H1 (cell line): ENCODE data around the gene GUCA2B. TPM values are rescaled to one million over a fixed set of nuclear protein-coding genes. Genes with fewer than 3 reads are reported as not detected.
A peak's percentile ranks its signal among the peaks of the same experiment; 100 is the strongest.

Experiments used
- CTCF ChIA-PET: fragments of 300-600 bp; sonication (Branson Sonifier 250); formaldehyde crosslinking; loops from one replicate; lab custom pipeline; 2021; ENCODE audit not compliant: partially characterized antibody; lab: Charles Lee
- POLR2A ChIA-PET: fragments of 300-600 bp; sonication (Branson Sonifier 250); formaldehyde crosslinking; loops from one replicate; lab custom pipeline; 2021; ENCODE audit warnings: inconsistent platforms; ENCODE audit not compliant: partially characterized antibody; lab: Charles Lee
- DNase-seq, 2 experiments: peaks; one replicate each; pipeline versions ENCODE4 v3.0.0 to v3.0.0-alpha.2; 2010 to 2022; ENCODE audit warnings: low spot score in 2 of 2, low read depth in 1 of 2, mixed read lengths in 1 of 2
- FAIRE-seq: peaks from 2 replicates; lab custom pipeline; 2011; peaks lifted over from hg19 to GRCh38; lab: Jason Lieb, UNC
- H2AFZ ChIP-seq: 2 replicates; pipeline ENCODE4 v1.8.1; 2012; ENCODE audit warnings: low read length, inconsistent platforms
- H2AK5ac ChIP-seq: 2 replicates; pipeline ENCODE4 v1.6.1; 2013; ENCODE audit warnings: low read depth, low read length
- H2BK120ac ChIP-seq: replicated peaks from 2 replicates; pipeline ENCODE3; 2013; ENCODE audit warnings: low read depth, low read length, inconsistent platforms
- H2BK12ac ChIP-seq: 2 replicates; pipeline ENCODE4 v1.6.1; 2013; ENCODE audit warnings: low read depth, low read length
- H2BK15ac ChIP-seq: 2 replicates; pipeline ENCODE4 v1.6.1; 2013; ENCODE audit warnings: low read length
- H2BK20ac ChIP-seq: 2 replicates; pipeline ENCODE4 v1.6.1; 2013; ENCODE audit warnings: low read length
- H2BK5ac ChIP-seq: 2 replicates; pipeline ENCODE4 v1.6.1; 2013; ENCODE audit warnings: low read depth, low read length
- H3K14ac ChIP-seq: 2 replicates; pipeline ENCODE4 v1.6.1; 2013; ENCODE audit warnings: inconsistent platforms; ENCODE audit not compliant: insufficient read length
- H3K18ac ChIP-seq: 2 replicates; pipeline ENCODE4 v1.6.1; 2013; ENCODE audit warnings: low read length; ENCODE audit errors: extremely low read depth
- H3K23ac ChIP-seq: 2 replicates; pipeline ENCODE4 v1.6.1; 2013; ENCODE audit warnings: inconsistent platforms; ENCODE audit not compliant: insufficient read length
- H3K23me2 ChIP-seq: 2 replicates; pipeline ENCODE4 v1.6.1; 2013; ENCODE audit warnings: low read depth, low read length
- H3K27ac ChIP-seq: 2 replicates; pipeline ENCODE4 v1.6.1; 2011; ENCODE audit warnings: low read depth, low read length, inconsistent platforms
- H3K27me3 ChIP-seq, 4 experiments: replicated peaks in 1 of 4; 1 replicate in 1 of 4; 2 replicates in 3 of 4; pipeline versions ENCODE4 v1.6.1 to v1.8.1; 2011 to 2013; ENCODE audit warnings: low read length in 3 of 4, mild to moderate bottlenecking in 3 of 4, inconsistent platforms in 2 of 4, mixed read lengths in 2 of 4, moderate library complexity in 1 of 4; ENCODE audit not compliant: control insufficient read depth in 3 of 4, insufficient read depth in 3 of 4; ENCODE audit errors: extremely low read depth in 1 of 4
- H3K36me3 ChIP-seq, 4 experiments: 2 replicates each; pipeline versions ENCODE4 v1.6.1 to v1.8.1; 2011 to 2013; ENCODE audit warnings: mild to moderate bottlenecking in 4 of 4, low read length in 3 of 4, moderate library complexity in 2 of 4, control low read depth in 1 of 4, inconsistent platforms in 1 of 4; ENCODE audit not compliant: insufficient read depth in 4 of 4, control insufficient read depth in 2 of 4
- H3K4ac ChIP-seq: replicated peaks from 2 replicates; pipeline ENCODE3; 2013; ENCODE audit warnings: low read length, low read depth, mixed read lengths, inconsistent platforms; ENCODE audit not compliant: insufficient read length
- H3K4me1 ChIP-seq, 4 experiments: replicated peaks in 1 of 4; 1 replicate in 1 of 4; 2 replicates in 3 of 4; pipeline versions ENCODE4 v1.6.1 to v1.8.1; 2011 to 2013; ENCODE audit warnings: low read length in 3 of 4, inconsistent platforms in 2 of 4, mixed read lengths in 1 of 4; ENCODE audit not compliant: insufficient read depth in 4 of 4, control insufficient read depth in 3 of 4
- H3K4me2 ChIP-seq, 2 experiments: 2 replicates each; pipeline versions ENCODE4 v1.6.1 to v1.8.1; 2011 to 2013; ENCODE audit warnings: low read depth in 2 of 2, low read length in 2 of 2, control low read depth in 1 of 2, inconsistent platforms in 1 of 2, mild to moderate bottlenecking in 1 of 2; ENCODE audit not compliant: insufficient read depth in 1 of 2
- H3K4me3 ChIP-seq, 4 experiments: fragments of 200-600, 300-600 bp in 1 of 4; sonication (generic), shearing (Covaris generic), sonication (Bioruptor Twin) in 1 of 4; 2 replicates each; pipeline versions ENCODE4 v1.5.1 to v1.8.1; 2011 to 2016; ENCODE audit warnings: low read length in 4 of 4, low read depth in 3 of 4, control low read depth in 2 of 4, inconsistent platforms in 2 of 4, mild to moderate bottlenecking in 2 of 4, mixed read lengths in 1 of 4, moderate library complexity in 1 of 4; ENCODE audit not compliant: insufficient read depth in 2 of 4; ENCODE audit errors: extremely low read depth in 1 of 4
- H3K56ac ChIP-seq: replicated peaks from 2 replicates; pipeline ENCODE3; 2013; ENCODE audit warnings: low read depth, mild to moderate bottlenecking, mixed read lengths, low read length, inconsistent platforms; ENCODE audit not compliant: insufficient read length
- H3K79me1 ChIP-seq: 2 replicates; pipeline ENCODE4 v1.6.1; 2013; ENCODE audit warnings: low read depth, low read length, control low read depth
- H3K79me2 ChIP-seq, 2 experiments: 2 replicates each; pipeline versions ENCODE4 v1.6.1 to v1.8.1; 2012 to 2013; ENCODE audit warnings: low read length in 2 of 2, mild to moderate bottlenecking in 2 of 2, inconsistent platforms in 1 of 2; ENCODE audit not compliant: insufficient read depth in 2 of 2, control insufficient read depth in 1 of 2
- H3K9ac ChIP-seq, 4 experiments: replicated peaks in 1 of 4; 1 replicate in 1 of 4; 2 replicates in 3 of 4; pipeline versions ENCODE4 v1.6.1 to v1.8.1; 2011 to 2013; ENCODE audit warnings: low read depth in 3 of 4, low read length in 3 of 4, control low read depth in 2 of 4, mild to moderate bottlenecking in 2 of 4, moderate library complexity in 2 of 4, inconsistent platforms in 1 of 4; ENCODE audit errors: extremely low read depth in 1 of 4
- H3K9me3 ChIP-seq, 2 experiments: 2 replicates each; pipeline versions ENCODE4 v1.6.1 to v1.8.1; 2012 to 2013; ENCODE audit warnings: mild to moderate bottlenecking in 2 of 2, moderate library complexity in 2 of 2, control low read depth in 1 of 2, inconsistent platforms in 1 of 2, low read depth in 1 of 2, low read length in 1 of 2, mixed read lengths in 1 of 2; ENCODE audit not compliant: insufficient read depth in 2 of 2
- H4K20me1 ChIP-seq, 2 experiments: replicated peaks in 1 of 2; 2 replicates each; pipeline versions ENCODE3 to v1.8.1; 2011 to 2013; ENCODE audit warnings: inconsistent platforms in 2 of 2, low read length in 2 of 2, mild to moderate bottlenecking in 1 of 2; ENCODE audit not compliant: insufficient read depth in 2 of 2, control insufficient read depth in 1 of 2
- H4K5ac ChIP-seq: 2 replicates; pipeline ENCODE4 v1.6.1; 2013; ENCODE audit warnings: low read length, low read depth, mixed read lengths, inconsistent platforms; ENCODE audit not compliant: insufficient read length
- H4K8ac ChIP-seq: 2 replicates; pipeline ENCODE4 v1.8.0; 2013; ENCODE audit warnings: mild to moderate bottlenecking, moderate library complexity, low read length, inconsistent platforms; ENCODE audit not compliant: insufficient read depth; ENCODE audit errors: extremely low read depth
- H4K91ac ChIP-seq: replicated peaks from 2 replicates; pipeline ENCODE3; 2013; ENCODE audit warnings: low read length, mixed read lengths, inconsistent platforms; ENCODE audit not compliant: insufficient read length
- CBX5 ChIP-seq: fragments of 300-800, 300-1000 bp; sonication (generic); IDR thresholded peaks from 2 replicates; pipeline ENCODE4 v1.7.1; 2016; ENCODE audit warnings: antibody characterized with exemption, low read length, low read depth
- POLR2AphosphoS5 ChIP-seq: IDR thresholded peaks from 2 replicates; pipeline ENCODE4 v1.6.1; 2011; ENCODE audit warnings: low read depth, low read length
- WGBS, 2 experiments: shearing (Covaris generic) in 1 of 2; methylation state at CpG; one replicate each; pipeline versions ENCODE4 v1.1.6 to v1.1.7; 2013 to 2015; ENCODE audit warnings: low lambda C conversion rate in 2 of 2, mixed read lengths in 2 of 2, inconsistent platforms in 1 of 2, low coverage in 1 of 2, missing lambda C conversion rate in 1 of 2; ENCODE audit not compliant: insufficient replicate concordance in 2 of 2, insufficient coverage in 1 of 2, insufficient read length in 1 of 2; ENCODE audit errors: extremely low coverage in 1 of 2, missing lambda C conversion rate in 1 of 2; 5-methylcytosine and 5-hydroxymethylcytosine counted together
- polyA plus RNA-seq, 7 experiments: library from polyadenylated mRNA; depleted of rRNA in 3 of 7; stranded (reverse) in 5 of 7; unstranded in 2 of 7; fragments of >200 nt in 5 of 7; fragments of 200-250 nt in 2 of 7; gene quantifications; 1 replicate in 5 of 7; 2 replicates in 1 of 7; 4 replicates in 1 of 7; pipeline versions ENCODE4 v1.2.1 to v1.2.3, GENCODE V29; 2011 to 2013; ENCODE audit warnings: missing spikeins in 2 of 7, mixed read lengths in 2 of 7
- total RNA-seq: library from RNA; stranded (reverse); fragmentation: NEBNext Ultra II Directional; extraction: Animal tissue kit (Norgen Biotek cat#: 25700); gene quantifications from 2 replicates; pipeline ENCODE4 v1.2.1, GENCODE V29; 2021
- TF ChIP-seq, protein P1 (sequence below), 3 experiments: IDR thresholded peaks; 1 replicate in 2 of 3; 2 replicates in 1 of 3; pipeline versions ENCODE4 v1.5.1 to v1.6.1; 2011; ENCODE audit warnings: low read length in 3 of 3, mild to moderate bottlenecking in 3 of 3, inconsistent platforms in 2 of 3, low read depth in 1 of 3, moderate library complexity in 1 of 3; ENCODE audit not compliant: insufficient read depth in 1 of 3; ENCODE audit errors: control extremely low read depth in 1 of 3

Gene GUCA2B
- total and polyA plus RNA-seq, 2 of the 8 experiments (the other 6 are each of a cell fraction or from before 2014, with no cell fraction given) = not detected

GRCh38 chr1:42144711-42145388, 8.4 kb upstream of the GUCA2B start:
- Histone ChIP-seq H4K20me1 (peaks cover 0 to 2% of the 10 kb centered on the region in 2 experiments), H3K18ac (no peak overlapping the region), H2AK5ac (no peak overlapping the region), H3K4me3 (no peak overlapping the region), H3K27ac (no peak overlapping the region), H2BK5ac (no peak overlapping the region), H4K8ac (no peak overlapping the region; the same call in 1 of the 2 replicates), H3K4me1 (no peaks in the 10 kb centered on the region), H2BK12ac (no peak overlapping the region), H4K5ac (no peak overlapping the region), H3K23ac (no peak overlapping the region), H3K4me2 (no peak overlapping the region), H3K23me2 (no peaks in the 10 kb centered on the region; the same call in 1 of the 2 replicates), H3K27me3 (no peaks in the 10 kb centered on the region; a peak in 2 of 7 replicates), H2BK20ac (no peak overlapping the region), H4K91ac (no peak overlapping the region), H3K79me1 (no peaks in the 10 kb centered on the region), H3K14ac (no peak overlapping the region), H2BK15ac (peak overlapping the region; percentile 23; the same call in 1 of the 2 replicates), H3K9me3 (no peaks in the 10 kb centered on the region), H3K36me3 (no peaks in the 10 kb centered on the region), H3K79me2 (no peaks in the 10 kb centered on the region), H3K4ac (no peak overlapping the region), H2BK120ac (no peak overlapping the region)
- no peak for FAIRE-seq
- TF ChIP-seq, protein P1, sequence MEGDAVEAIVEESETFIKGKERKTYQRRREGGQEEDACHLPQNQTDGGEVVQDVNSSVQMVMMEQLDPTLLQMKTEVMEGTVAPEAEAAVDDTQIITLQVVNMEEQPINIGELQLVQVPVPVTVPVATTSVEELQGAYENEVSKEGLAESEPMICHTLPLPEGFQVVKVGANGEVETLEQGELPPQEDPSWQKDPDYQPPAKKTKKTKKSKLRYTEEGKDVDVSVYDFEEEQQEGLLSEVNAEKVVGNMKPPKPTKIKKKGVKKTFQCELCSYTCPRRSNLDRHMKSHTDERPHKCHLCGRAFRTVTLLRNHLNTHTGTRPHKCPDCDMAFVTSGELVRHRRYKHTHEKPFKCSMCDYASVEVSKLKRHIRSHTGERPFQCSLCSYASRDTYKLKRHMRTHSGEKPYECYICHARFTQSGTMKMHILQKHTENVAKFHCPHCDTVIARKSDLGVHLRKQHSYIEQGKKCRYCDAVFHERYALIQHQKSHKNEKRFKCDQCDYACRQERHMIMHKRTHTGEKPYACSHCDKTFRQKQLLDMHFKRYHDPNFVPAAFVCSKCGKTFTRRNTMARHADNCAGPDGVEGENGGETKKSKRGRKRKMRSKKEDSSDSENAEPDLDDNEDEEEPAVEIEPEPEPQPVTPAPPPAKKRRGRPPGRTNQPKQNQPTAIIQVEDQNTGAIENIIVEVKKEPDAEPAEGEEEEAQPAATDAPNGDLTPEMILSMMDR (IDR thresholded peaks at IDR 0.05; ENCODE audit: control extremely low read depth in 1 of 3, insufficient read depth in 1 of 3, low read depth in 1 of 3, low read length in 3 of 3) = peak in 1 of 3 experiments; percentile 2; a peak in 1 of 4 replicates
- TF ChIP-seq CBX5 (no peak), POLR2AphosphoS5 (no peak)
- TF ChIP-seq, all 59 proteins: peak for 1
- ChIA-PET CTCF (interaction anchor here (0.5 to 7.8 kb wide), 6 partner anchors 10 to 882 kb away, joined by 3 to 77 read pairs (median 4); no protein-coding TSS in a partner anchor), POLR2A (no interaction called here)
- peak in 1 of 2 experiments; percentile 43 for DNase-seq
- Histone ChIP-seq H2AFZ (no peak overlapping the region), H3K56ac (no peak overlapping the region), H3K9ac (no peak overlapping the region)
- 85% methylated on average over 12 of the region's 12 CpGs; no CpG with 5 or more reads in 1 of the 2 experiments for WGBS, 2 experiments
